HEK293 (cell line): ENCODE measurements around the gene SLC7A4.

ENCODE experiments used
- CTCF ChIA-PET: fragments of 350-600 bp; formaldehyde crosslinking; extraction: SDS; loops from one replicate; lab custom pipeline; 2021; ENCODE audit warnings: antibody characterized with exemption; lab: Yijun Ruan, JAX
- POLR2A ChIA-PET: fragments of 300-600 bp; formaldehyde crosslinking; extraction: SDS; loops from one replicate; lab custom pipeline; 2020; ENCODE audit warnings: antibody characterized with exemption, inconsistent platforms; lab: Yijun Ruan, JAX
- H3K27ac ChIP-seq: fragments of 200-500 bp; sonication (Bioruptor generic); 2 replicates; pipeline ENCODE4 v1.5.1; 2014; ENCODE audit warnings: low read depth, low read length, control low read depth, inconsistent platforms; ENCODE audit errors: extremely low read depth
- H3K36me3 ChIP-seq, 2 experiments: fragments of 200-500 bp in 1 of 2; sonication (Bioruptor generic) in 1 of 2; 1 replicate in 1 of 2; 2 replicates in 1 of 2; pipeline ENCODE4 v1.5.1; 2014 to 2017; ENCODE audit warnings: inconsistent platforms in 2 of 2, low read length in 2 of 2; ENCODE audit not compliant: control insufficient read depth in 2 of 2, insufficient read depth in 1 of 2
- H3K4me1 ChIP-seq: fragments of 200-500 bp; sonication (Bioruptor generic); 2 replicates; pipeline ENCODE4 v1.5.1; 2014; ENCODE audit warnings: mild to moderate bottlenecking, low read length, inconsistent platforms; ENCODE audit not compliant: control insufficient read depth, insufficient read depth
- H3K4me3 ChIP-seq: 2 replicates; pipeline ENCODE4 v1.5.1; 2011; ENCODE audit warnings: low read depth, mild to moderate bottlenecking, control low read depth, low read length, moderate library complexity
- H3K9me3 ChIP-seq: fragments of 200-500 bp; sonication (Bioruptor generic); 2 replicates; pipeline ENCODE4 v1.5.1; 2014; ENCODE audit warnings: low read depth, low read length, inconsistent platforms; ENCODE audit not compliant: control insufficient read depth, insufficient read depth
- KLF9 ChIP-seq: fragments of 450-650 bp; formaldehyde crosslinking; IDR thresholded peaks from 2 replicates; pipeline ENCODE4 v1.5.1; 2016; ENCODE audit warnings: missing biosample characterization, missing genetic modification characterization, low read depth
- YY2 ChIP-seq: fragments of 450-650 bp; formaldehyde crosslinking; IDR thresholded peaks from 2 replicates; pipeline ENCODE4 v1.5.1; 2016; ENCODE audit warnings: missing biosample characterization, missing genetic modification characterization
- ZBTB7A ChIP-seq: fragments of 450-650 bp; formaldehyde crosslinking; IDR thresholded peaks from 2 replicates; pipeline ENCODE4 v1.5.1; 2016; ENCODE audit warnings: low read depth, missing biosample characterization, missing genetic modification characterization
- ZFP3 ChIP-seq: fragments of 450-650 bp; formaldehyde crosslinking; IDR thresholded peaks from 2 replicates; pipeline ENCODE4 v1.5.1; 2016; ENCODE audit warnings: low read depth, missing biosample characterization, missing genetic modification characterization
- ZFP41 ChIP-seq: fragments of 450-650 bp; formaldehyde crosslinking; IDR thresholded peaks from 2 replicates; pipeline ENCODE4 v1.5.1; 2016; ENCODE audit warnings: missing biosample characterization, missing genetic modification characterization, borderline replicate concordance
- ZNF16 ChIP-seq: fragments of 450-650 bp; formaldehyde crosslinking; IDR thresholded peaks from 2 replicates; pipeline ENCODE4 v1.5.1; 2016; ENCODE audit warnings: low read depth, missing biosample characterization, missing genetic modification characterization
- ZNF530 ChIP-seq: fragments of 450-650 bp; formaldehyde crosslinking; IDR thresholded peaks from 2 replicates; pipeline ENCODE4 v1.5.1; 2016; ENCODE audit warnings: low read depth, missing biosample characterization, missing genetic modification characterization
- ZNF548 ChIP-seq: fragments of 450-650 bp; formaldehyde crosslinking; IDR thresholded peaks from 2 replicates; pipeline ENCODE4 v1.5.1; 2016; ENCODE audit warnings: missing biosample characterization, missing genetic modification characterization
- ZNF555 ChIP-seq: fragments of 450-650 bp; formaldehyde crosslinking; conservative IDR thresholded peaks from 2 replicates; pipeline ENCODE4 v1.5.1; 2017; ENCODE audit warnings: missing biosample characterization, mild to moderate bottlenecking, missing genetic modification characterization, inconsistent platforms
- ZNF830 ChIP-seq: fragments of 450-650 bp; IDR thresholded peaks from 2 replicates; pipeline ENCODE4 v1.5.0; 2018; ENCODE audit warnings: missing biosample characterization, missing genetic modification characterization, low read depth, mild to moderate bottlenecking, moderate library complexity
- TF ChIP-seq, protein P1 (sequence below): fragments of 450-650 bp; formaldehyde crosslinking; IDR thresholded peaks from 2 replicates; pipeline ENCODE4 v1.5.1; 2016; ENCODE audit warnings: missing biosample characterization, missing genetic modification characterization, low read depth
- TF ChIP-seq, protein P2 (sequence below): fragments of 450-650 bp; formaldehyde crosslinking; conservative IDR thresholded peaks from 2 replicates; pipeline ENCODE4 v1.5.1; 2016; ENCODE audit warnings: low read depth, missing biosample characterization, missing genetic modification characterization

Gene SLC7A4

GRCh38 chr22:21012446-21013407 is 19.6 kb downstream of the SLC7A4 start:
- ChIA-PET CTCF (interaction anchor here (0.6 to 1.4 kb wide), 6 partner anchors 10 to 127 kb away, joined by 3 to 5 read pairs (median 4); partner anchors contain the start of genes LZTR1 and THAP7), POLR2A (interaction anchor here (0.9 to 1.5 kb wide), 3 partner anchors 10 to 31 kb away, joined by 4 to 9 read pairs (median 5); partner anchors contain the start of genes LZTR1 and THAP7)
- Histone ChIP-seq H3K36me3 (peaks cover 0 to 6% of the 10 kb centered on the region in 2 experiments; a peak in 1 of 3 replicates), H3K9me3 (no peaks in the 10 kb centered on the region), H3K4me1 (no peaks in the 10 kb centered on the region), H3K27ac (no peak overlapping the region), H3K4me3 (no peak overlapping the region)
- TF ChIP-seq ZFP41 (tag by site-specific recombination) (no peak), YY2 (no peak), ZBTB7A (no peak), ZNF548 (tag by site-specific recombination) (no peak), ZFP3 (tag by site-specific recombination) (no peak), ZNF555 (tag by site-specific recombination) (no peak), KLF9 (tag by site-specific recombination) (no peak), ZNF530 (tag by site-specific recombination) (no peak)
- TF ChIP-seq, protein P1, sequence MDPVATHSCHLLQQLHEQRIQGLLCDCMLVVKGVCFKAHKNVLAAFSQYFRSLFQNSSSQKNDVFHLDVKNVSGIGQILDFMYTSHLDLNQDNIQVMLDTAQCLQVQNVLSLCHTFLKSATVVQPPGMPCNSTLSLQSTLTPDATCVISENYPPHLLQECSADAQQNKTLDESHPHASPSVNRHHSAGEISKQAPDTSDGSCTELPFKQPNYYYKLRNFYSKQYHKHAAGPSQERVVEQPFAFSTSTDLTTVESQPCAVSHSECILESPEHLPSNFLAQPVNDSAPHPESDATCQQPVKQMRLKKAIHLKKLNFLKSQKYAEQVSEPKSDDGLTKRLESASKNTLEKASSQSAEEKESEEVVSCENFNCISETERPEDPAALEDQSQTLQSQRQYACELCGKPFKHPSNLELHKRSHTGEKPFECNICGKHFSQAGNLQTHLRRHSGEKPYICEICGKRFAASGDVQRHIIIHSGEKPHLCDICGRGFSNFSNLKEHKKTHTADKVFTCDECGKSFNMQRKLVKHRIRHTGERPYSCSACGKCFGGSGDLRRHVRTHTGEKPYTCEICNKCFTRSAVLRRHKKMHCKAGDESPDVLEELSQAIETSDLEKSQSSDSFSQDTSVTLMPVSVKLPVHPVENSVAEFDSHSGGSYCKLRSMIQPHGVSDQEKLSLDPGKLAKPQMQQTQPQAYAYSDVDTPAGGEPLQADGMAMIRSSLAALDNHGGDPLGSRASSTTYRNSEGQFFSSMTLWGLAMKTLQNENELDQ (tag by site-specific recombination), result no peak
- TF ChIP-seq, protein P2, sequence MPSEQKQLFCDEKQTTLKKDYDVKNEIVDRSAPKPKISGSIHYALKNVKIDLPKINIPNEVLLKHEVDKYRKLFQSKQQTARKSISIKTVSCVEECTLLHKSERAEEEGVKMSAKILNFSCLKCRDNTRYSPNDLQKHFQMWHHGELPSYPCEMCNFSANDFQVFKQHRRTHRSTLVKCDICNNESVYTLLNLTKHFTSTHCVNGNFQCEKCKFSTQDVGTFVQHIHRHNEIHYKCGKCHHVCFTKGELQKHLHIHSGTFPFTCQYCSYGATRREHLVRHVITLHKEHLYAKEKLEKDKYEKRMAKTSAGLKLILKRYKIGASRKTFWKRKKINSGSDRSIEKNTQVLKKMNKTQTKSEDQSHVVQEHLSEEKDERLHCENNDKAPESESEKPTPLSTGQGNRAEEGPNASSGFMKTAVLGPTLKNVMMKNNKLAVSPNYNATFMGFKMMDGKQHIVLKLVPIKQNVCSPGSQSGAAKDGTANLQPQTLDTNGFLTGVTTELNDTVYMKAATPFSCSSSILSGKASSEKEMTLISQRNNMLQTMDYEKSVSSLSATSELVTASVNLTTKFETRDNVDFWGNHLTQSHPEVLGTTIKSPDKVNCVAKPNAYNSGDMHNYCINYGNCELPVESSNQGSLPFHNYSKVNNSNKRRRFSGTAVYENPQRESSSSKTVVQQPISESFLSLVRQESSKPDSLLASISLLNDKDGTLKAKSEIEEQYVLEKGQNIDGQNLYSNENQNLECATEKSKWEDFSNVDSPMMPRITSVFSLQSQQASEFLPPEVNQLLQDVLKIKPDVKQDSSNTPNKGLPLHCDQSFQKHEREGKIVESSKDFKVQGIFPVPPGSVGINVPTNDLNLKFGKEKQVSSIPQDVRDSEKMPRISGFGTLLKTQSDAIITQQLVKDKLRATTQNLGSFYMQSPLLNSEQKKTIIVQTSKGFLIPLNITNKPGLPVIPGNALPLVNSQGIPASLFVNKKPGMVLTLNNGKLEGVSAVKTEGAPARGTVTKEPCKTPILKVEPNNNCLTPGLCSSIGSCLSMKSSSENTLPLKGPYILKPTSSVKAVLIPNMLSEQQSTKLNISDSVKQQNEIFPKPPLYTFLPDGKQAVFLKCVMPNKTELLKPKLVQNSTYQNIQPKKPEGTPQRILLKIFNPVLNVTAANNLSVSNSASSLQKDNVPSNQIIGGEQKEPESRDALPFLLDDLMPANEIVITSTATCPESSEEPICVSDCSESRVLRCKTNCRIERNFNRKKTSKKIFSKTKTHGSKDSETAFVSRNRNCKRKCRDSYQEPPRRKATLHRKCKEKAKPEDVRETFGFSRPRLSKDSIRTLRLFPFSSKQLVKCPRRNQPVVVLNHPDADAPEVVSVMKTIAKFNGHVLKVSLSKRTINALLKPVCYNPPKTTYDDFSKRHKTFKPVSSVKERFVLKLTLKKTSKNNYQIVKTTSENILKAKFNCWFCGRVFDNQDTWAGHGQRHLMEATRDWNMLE (tag by site-specific recombination), result no peak
- TF ChIP-seq, all 188 proteins: peak for 0

GRCh38 chr22:21010426-21011113 is 21.8 kb downstream of the SLC7A4 start:
- POLR2A ChIA-PET, result interaction anchor here (1.9 kb wide), 1 partner anchor 29 kb away, joined by 8 read pairs; the partner anchor contains the start of gene LZTR1
- Histone ChIP-seq H3K9me3 (no peaks in the 10 kb centered on the region), H3K27ac (no peak overlapping the region), H3K36me3 (peaks cover 0 to 9% of the 10 kb centered on the region in 2 experiments; a peak in 1 of 3 replicates), H3K4me3 (no peak overlapping the region)
- TF ChIP-seq ZNF830 (tag by site-specific recombination), result no peak
- peak; percentile 77 for TF ChIP-seq ZNF16 (tag by site-specific recombination)
- TF ChIP-seq, all 188 proteins: peak for 1
- H3K4me1 ChIP-seq, result no peaks in the 10 kb centered on the region
- CTCF ChIA-PET, result interaction anchor here (0.7 kb wide), 1 partner anchor 35 kb away, joined by 3 read pairs; the partner anchor contains the start of gene LRRC74B
